Breast epithelium (tissue), 4 donors: ENCODE measurements around the gene CRYGS. TPM values are rescaled to one million over a fixed set of nuclear protein-coding genes. Genes with fewer than 3 reads are reported as not detected.

Source experiments
- DNase-seq, 2 donors: peaks; one replicate each; pipeline ENCODE4 v3.0.0-alpha.2; 2019; ENCODE audit warnings: low spot score in 2 of 2
- H3K27ac ChIP-seq, 2 donors: fragments of 200-600 bp; sonication (generic) in 1 of 2; one replicate each; pipeline ENCODE4 v1.5.1; 2016 to 2019; ENCODE audit warnings: mild to moderate bottlenecking in 1 of 2
- H3K27me3 ChIP-seq, 2 donors: fragments of 200-600 bp; sonication (generic) in 1 of 2; one replicate each; pipeline versions ENCODE4 v1.5.1 to v1.6.0; 2017 to 2019; ENCODE audit warnings: control low read depth in 1 of 2, mild to moderate bottlenecking in 1 of 2
- H3K36me3 ChIP-seq: fragments of 200-600 bp; one replicate; pipeline ENCODE4 v1.5.1; 2019
- H3K4me1 ChIP-seq, 2 donors: fragments of 200-600 bp; sonication (generic); one replicate each; pipeline ENCODE4 v1.5.1; 2016 to 2019; ENCODE audit warnings: control low read depth in 1 of 2
- H3K4me3 ChIP-seq, 3 donors: fragments of 200-600 bp; sonication (generic); 1 replicate in 2 of 3; 2 replicates in 1 of 3; pipeline ENCODE4 v1.5.1; 2016 to 2019; ENCODE audit warnings: mild to moderate bottlenecking in 3 of 3, moderate library complexity in 2 of 3
- H3K9me3 ChIP-seq, 2 donors: fragments of 200-600 bp; sonication (generic) in 1 of 2; one replicate each; pipeline ENCODE4 v1.5.1; 2016 to 2019; ENCODE audit warnings: control low read depth in 1 of 2
- POLR2A ChIP-seq: fragments of 450-650 bp; IDR thresholded peaks from one replicate; pipeline ENCODE4 v1.6.1; 2016; ENCODE audit warnings: antibody characterized with exemption, mild to moderate bottlenecking, moderate library complexity
- POLR2AphosphoS5 ChIP-seq, 3 donors: sonication (generic); formaldehyde crosslinking; IDR thresholded peaks; one replicate each; pipeline ENCODE4 v1.6.1; 2017; ENCODE audit warnings: antibody characterized with exemption in 3 of 3
- intact Hi-C: fragments of 100-400 bp; cut with DNase I; formaldehyde crosslinking; loops from one replicate; pipeline ENCODE4 v1.15.1; 2023; ENCODE audit warnings: low total_unique reads
- total RNA-seq, 3 donors: library from RNA; depleted of rRNA; stranded (reverse); fragments of >200 nt; gene quantifications; one replicate each; pipeline ENCODE4 v1.1.0, GENCODE V29; 2016
- TF ChIP-seq, protein P1 (sequence below), 3 donors: fragments of 450-650 bp; IDR thresholded peaks; one replicate each; pipeline ENCODE4 v1.5.1; 2016 to 2017; ENCODE audit warnings: antibody characterized with exemption in 3 of 3, mild to moderate bottlenecking in 3 of 3, moderate library complexity in 3 of 3

Gene CRYGS
- total RNA-seq, 3 donors from 2014 or later: 3.8 to 5.9 (median 4.2) TPM

DNA sequence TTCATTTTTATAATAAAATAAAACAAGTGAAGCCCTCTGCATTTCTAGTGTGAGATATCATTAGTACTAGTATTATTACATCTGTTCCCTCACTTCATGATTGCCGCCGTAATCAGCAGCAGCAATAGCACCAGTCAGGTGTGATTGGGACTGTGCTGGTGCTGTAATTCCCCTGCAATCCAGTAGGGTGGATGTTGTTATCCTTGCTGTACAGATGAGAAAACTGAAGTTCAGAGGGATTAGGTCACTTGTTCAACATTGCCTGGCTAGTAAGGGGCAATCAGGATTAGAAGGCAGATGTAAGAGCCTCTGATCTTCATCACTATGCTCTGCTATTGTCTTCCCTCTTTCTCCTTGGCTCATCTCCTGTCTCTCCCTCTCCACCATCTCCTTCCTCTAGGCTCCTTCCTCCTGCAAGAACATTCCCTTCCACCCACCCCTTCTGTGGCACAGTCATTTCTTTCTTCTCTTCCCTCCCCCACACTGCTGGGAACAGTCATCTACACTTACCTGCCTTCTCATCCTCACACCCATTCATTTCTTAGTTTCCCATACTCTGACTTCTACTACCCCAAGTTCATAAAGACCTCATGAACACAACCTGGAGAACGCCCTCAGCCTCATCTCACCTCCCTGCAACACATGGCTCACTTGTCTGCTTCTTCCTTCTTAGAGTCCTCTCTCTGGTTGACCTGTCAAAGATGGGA is 29.7 kb downstream of the CRYGS start:
- no peaks in the 10 kb centered on the region for H3K4me1 ChIP-seq
- no peak overlapping the region for H3K27ac ChIP-seq
- H3K9me3 ChIP-seq: no peaks in the 10 kb centered on the region
- H3K36me3 ChIP-seq: no peaks in the 10 kb centered on the region
- no peak for TF ChIP-seq POLR2A
- TF ChIP-seq, protein P1, sequence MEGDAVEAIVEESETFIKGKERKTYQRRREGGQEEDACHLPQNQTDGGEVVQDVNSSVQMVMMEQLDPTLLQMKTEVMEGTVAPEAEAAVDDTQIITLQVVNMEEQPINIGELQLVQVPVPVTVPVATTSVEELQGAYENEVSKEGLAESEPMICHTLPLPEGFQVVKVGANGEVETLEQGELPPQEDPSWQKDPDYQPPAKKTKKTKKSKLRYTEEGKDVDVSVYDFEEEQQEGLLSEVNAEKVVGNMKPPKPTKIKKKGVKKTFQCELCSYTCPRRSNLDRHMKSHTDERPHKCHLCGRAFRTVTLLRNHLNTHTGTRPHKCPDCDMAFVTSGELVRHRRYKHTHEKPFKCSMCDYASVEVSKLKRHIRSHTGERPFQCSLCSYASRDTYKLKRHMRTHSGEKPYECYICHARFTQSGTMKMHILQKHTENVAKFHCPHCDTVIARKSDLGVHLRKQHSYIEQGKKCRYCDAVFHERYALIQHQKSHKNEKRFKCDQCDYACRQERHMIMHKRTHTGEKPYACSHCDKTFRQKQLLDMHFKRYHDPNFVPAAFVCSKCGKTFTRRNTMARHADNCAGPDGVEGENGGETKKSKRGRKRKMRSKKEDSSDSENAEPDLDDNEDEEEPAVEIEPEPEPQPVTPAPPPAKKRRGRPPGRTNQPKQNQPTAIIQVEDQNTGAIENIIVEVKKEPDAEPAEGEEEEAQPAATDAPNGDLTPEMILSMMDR (IDR thresholded peaks at IDR 0.05): no peak
- TF ChIP-seq POLR2AphosphoS5 (IDR thresholded peaks at IDR 0.05): no peak
- H3K4me3 ChIP-seq: no peak overlapping the region
- intact Hi-C loops: no loop called here
- no peak for DNase-seq
- peaks cover 0 to 3% of the 10 kb centered on the region in 2 donors for H3K27me3 ChIP-seq

DNA sequence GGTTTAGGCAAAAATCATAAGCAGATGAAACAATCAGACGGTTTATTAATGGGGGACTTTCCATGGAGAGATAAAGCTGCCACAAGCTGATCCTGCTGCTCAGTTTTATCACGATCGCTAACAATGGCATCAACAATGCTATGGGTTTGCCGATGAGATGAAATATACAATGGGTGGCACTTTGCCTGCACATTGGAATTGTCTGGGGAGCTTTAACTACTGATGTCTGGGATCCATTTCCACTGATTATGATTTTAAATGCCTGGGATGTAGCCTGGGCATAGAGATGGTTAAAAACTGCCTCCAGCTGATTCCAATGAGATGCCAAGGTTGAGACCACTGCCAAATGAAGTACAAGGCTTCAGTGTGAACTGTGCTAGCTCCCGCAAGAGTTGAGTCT is 30.8 kb downstream of the CRYGS start:
- Histone ChIP-seq H3K9me3 (no peaks in the 10 kb centered on the region), H3K36me3 (no peaks in the 10 kb centered on the region), H3K27ac (no peak overlapping the region), H3K4me1 (no peaks in the 10 kb centered on the region), H3K27me3 (peaks cover 0 to 3% of the 10 kb centered on the region in 2 donors), H3K4me3 (no peak overlapping the region)
- TF ChIP-seq POLR2A (no peak), POLR2AphosphoS5 (IDR thresholded peaks at IDR 0.05) (no peak)
- TF ChIP-seq, protein P1 (IDR thresholded peaks at IDR 0.05): no peak
- intact Hi-C loops: no loop called here
- no peak for DNase-seq

DNA sequence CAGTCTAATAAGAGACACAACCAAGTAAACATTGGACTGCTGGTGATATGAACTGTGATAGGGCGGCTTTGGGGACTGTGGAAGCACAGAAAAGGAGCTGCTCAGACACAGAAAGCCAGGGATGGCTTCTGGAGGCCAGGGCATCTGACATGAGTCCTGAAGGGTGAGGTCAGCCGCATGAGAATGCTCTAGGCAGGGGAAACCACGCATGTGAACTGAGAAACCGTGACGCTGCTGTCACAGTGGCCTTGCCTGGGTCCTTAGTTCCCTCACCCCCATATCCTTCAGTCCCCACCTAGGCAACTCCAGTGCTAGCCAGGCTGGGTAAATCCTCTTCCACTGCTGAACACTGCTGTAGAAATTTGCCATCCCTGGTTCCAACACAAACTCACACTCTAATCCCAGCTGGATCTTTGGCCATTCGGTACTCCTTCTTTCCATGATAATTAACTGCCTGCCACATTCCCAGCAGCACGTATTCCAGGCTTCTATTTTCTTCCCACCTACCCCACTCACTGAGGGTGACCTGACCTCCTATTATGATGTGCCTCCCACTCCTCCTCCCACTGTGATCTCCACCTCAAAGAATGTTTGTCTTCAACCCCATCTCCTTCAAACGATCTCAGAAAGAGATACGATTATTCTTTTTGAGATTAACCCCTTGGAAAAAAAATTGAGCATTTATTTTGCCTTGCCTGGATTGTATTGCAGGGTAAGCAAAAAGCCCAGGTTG is 31.4 kb downstream of the CRYGS start:
- no peaks in the 10 kb centered on the region for H3K36me3 ChIP-seq
- TF ChIP-seq, protein P1 (IDR thresholded peaks at IDR 0.05): no peak
- TF ChIP-seq POLR2A: no peak
- no peak for TF ChIP-seq POLR2AphosphoS5 (IDR thresholded peaks at IDR 0.05)
- no peak overlapping the region for H3K27ac ChIP-seq
- DNase-seq: no peak
- H3K9me3 ChIP-seq: no peaks in the 10 kb centered on the region
- intact Hi-C loops: no loop called here
- peaks cover 0 to under 1% of the 10 kb centered on the region in 2 donors for H3K27me3 ChIP-seq
- no peaks in the 10 kb centered on the region for H3K4me1 ChIP-seq
- no peak overlapping the region for H3K4me3 ChIP-seq

DNA sequence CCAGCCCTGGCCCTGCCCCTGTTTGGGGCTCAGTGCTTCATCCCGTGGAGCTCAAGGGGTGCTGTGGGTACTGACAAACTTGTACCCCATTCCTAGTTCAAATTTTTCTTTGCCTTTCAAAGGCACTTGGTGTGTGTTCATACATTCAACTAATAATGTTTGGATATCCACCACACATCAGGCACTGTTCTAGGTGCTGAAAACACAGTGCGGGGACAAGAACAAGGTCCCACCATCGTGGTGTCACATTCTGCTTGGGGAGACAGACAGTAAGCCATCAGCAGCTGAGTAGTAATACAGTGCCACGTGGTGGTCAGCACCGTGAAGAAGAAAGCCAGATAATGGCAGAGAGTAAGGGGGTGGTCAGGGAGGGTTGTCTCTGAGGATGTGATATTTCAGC is 32.5 kb downstream of the CRYGS start:
- Histone ChIP-seq H3K4me1 (no peaks in the 10 kb centered on the region), H3K36me3 (no peaks in the 10 kb centered on the region), H3K9me3 (no peaks in the 10 kb centered on the region), H3K27ac (no peak overlapping the region), H3K27me3 (peaks cover 0 to 2% of the 10 kb centered on the region in 2 donors), H3K4me3 (no peak overlapping the region)
- intact Hi-C loops: no loop called here
- TF ChIP-seq POLR2A (no peak), POLR2AphosphoS5 (IDR thresholded peaks at IDR 0.05) (no peak)
- TF ChIP-seq, protein P1 (IDR thresholded peaks at IDR 0.05): no peak
- no peak for DNase-seq

DNA sequence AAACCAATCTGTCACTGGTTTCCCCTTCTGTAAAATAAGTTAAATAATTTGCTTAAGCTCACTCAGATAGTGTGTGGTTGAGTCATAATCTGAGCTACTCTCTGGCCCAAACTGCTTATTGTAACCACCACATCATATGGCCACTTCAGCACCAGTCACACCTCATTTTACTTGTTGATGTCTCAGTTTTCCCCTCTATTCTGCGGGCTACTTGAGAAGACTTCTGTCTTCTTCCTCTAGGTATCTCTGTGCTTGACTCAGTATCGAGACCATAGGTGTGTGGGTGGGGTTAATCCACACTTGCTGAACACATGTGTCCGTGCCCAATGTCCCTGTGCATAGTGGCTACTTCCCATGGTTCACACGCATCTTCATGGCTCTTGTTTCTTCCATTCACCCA is 32.9 kb downstream of the CRYGS start:
- Histone ChIP-seq H3K27ac (no peak overlapping the region), H3K4me3 (no peak overlapping the region), H3K4me1 (no peaks in the 10 kb centered on the region), H3K9me3 (no peaks in the 10 kb centered on the region), H3K36me3 (no peaks in the 10 kb centered on the region), H3K27me3 (peaks cover 0 to 5% of the 10 kb centered on the region in 2 donors)
- intact Hi-C loops: no loop called here
- DNase-seq: no peak
- no peak for TF ChIP-seq POLR2AphosphoS5 (IDR thresholded peaks at IDR 0.05)
- TF ChIP-seq, protein P1 (IDR thresholded peaks at IDR 0.05): no peak
- TF ChIP-seq POLR2A: no peak
